GM23338 (cell line): ENCODE measurements around the gene CACHD1.

Source experiments
- CREB1 ChIP-seq: fragments of 250-450 bp; sonication (Bioruptor Pico); IDR thresholded peaks from 2 replicates; pipeline ENCODE4 v1.5.0; 2020; ENCODE audit warnings: low read depth, mild to moderate bottlenecking, moderate library complexity
- CTCF ChIP-seq, 2 experiments: fragments of 200-600 bp in 1 of 2; sonication (generic) in 1 of 2; conservative IDR thresholded peaks; 2 replicates each; pipeline versions ENCODE4 v1.5.1 to v1.6.1; 2016 to 2017; ENCODE audit warnings: antibody characterized with exemption in 2 of 2, low read depth in 2 of 2, mild to moderate bottlenecking in 2 of 2, moderate library complexity in 1 of 2
- EZH2 ChIP-seq: fragments of 200-600 bp; sonication (generic); IDR thresholded peaks from one replicate; pipeline ENCODE4 v1.8.0; 2017; ENCODE audit warnings: antibody characterized with exemption, mild to moderate bottlenecking, low read depth; ENCODE audit not compliant: unreplicated experiment
- EZH2phosphoT487 ChIP-seq: fragments of 200-600 bp; sonication (generic); IDR thresholded peaks from one replicate; pipeline ENCODE4 v1.8.1; 2018; ENCODE audit warnings: antibody characterized with exemption; ENCODE audit not compliant: unreplicated experiment
- JUNB ChIP-seq: IDR thresholded peaks from one replicate; pipeline ENCODE4 v1.6.1; 2016; ENCODE audit warnings: antibody characterized with exemption; ENCODE audit not compliant: unreplicated experiment
- NANOG ChIP-seq: IDR thresholded peaks from 2 replicates; pipeline ENCODE4 v1.6.1; 2016; ENCODE audit warnings: antibody characterized with exemption, borderline replicate concordance
- POLR2AphosphoS5 ChIP-seq: IDR thresholded peaks from 2 replicates; pipeline ENCODE4 v1.6.1; 2016; ENCODE audit warnings: antibody characterized with exemption, low read depth
- REST ChIP-seq: IDR thresholded peaks from one replicate; pipeline ENCODE4 v1.6.1; 2018; ENCODE audit warnings: antibody characterized with exemption; ENCODE audit not compliant: unreplicated experiment
- STAT1 ChIP-seq: IDR thresholded peaks from one replicate; pipeline ENCODE4 v1.6.1; 2016; ENCODE audit warnings: antibody characterized with exemption; ENCODE audit not compliant: unreplicated experiment
- ZNF114 ChIP-seq: fragments of 250-450 bp; sonication (Bioruptor Pico); IDR thresholded peaks from 2 replicates; pipeline ENCODE4 v1.5.0; 2020; ENCODE audit warnings: mild to moderate bottlenecking, moderate library complexity
- ZNF331 ChIP-seq: fragments of 250-450 bp; sonication (Bioruptor Pico); IDR thresholded peaks from 2 replicates; pipeline ENCODE4 v1.5.0; 2020; ENCODE audit warnings: low read depth, mild to moderate bottlenecking, moderate library complexity
- TF ChIP-seq, protein P1 (sequence below): IDR thresholded peaks from 2 replicates; pipeline ENCODE4 v1.6.1; 2016; ENCODE audit warnings: antibody characterized with exemption

- TF ChIP-seq CTCF (conservative IDR thresholded peaks at IDR 0.05; ENCODE audit: low read depth in 2 of 2): no peak
- TF ChIP-seq EZH2phosphoT487: no peak
- no peak for TF ChIP-seq REST
- no peak for TF ChIP-seq EZH2
- no peak for TF ChIP-seq POLR2AphosphoS5
- no peak for TF ChIP-seq ZNF114 (CRISPR knock-in tag)
- no peak for TF ChIP-seq NANOG
- no peak for TF ChIP-seq JUNB
- TF ChIP-seq CREB1 (CRISPR knock-in tag): no peak
- TF ChIP-seq STAT1: no peak
- TF ChIP-seq, protein P1, sequence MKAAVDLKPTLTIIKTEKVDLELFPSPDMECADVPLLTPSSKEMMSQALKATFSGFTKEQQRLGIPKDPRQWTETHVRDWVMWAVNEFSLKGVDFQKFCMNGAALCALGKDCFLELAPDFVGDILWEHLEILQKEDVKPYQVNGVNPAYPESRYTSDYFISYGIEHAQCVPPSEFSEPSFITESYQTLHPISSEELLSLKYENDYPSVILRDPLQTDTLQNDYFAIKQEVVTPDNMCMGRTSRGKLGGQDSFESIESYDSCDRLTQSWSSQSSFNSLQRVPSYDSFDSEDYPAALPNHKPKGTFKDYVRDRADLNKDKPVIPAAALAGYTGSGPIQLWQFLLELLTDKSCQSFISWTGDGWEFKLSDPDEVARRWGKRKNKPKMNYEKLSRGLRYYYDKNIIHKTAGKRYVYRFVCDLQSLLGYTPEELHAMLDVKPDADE: no peak
- no peak for TF ChIP-seq ZNF331 (CRISPR knock-in tag)
Observed at GRCh38 chr1:64595871-64596515, 126.1 kb downstream of the CACHD1 start.
